ENCODE measurements around the gene GK. TPM values are rescaled to one million over a fixed set of nuclear protein-coding genes. Genes with fewer than 3 reads are reported as not detected.
"Not testable (repeated sequence)": the region's sequence is repeated elsewhere in the genome, so short reads cannot be mapped to it uniquely, and the experiment has no call there.

The GK gene
- total RNA-seq, 4 donors from 2014 or later, result 4.1 to 58.6 (median 6.7) TPM

- no peak for TF ChIP-seq CTCF (IDR thresholded peaks at IDR 0.05)
- ATAC-seq (ENCODE audit: low FRiP score) (no peak), DNase-seq (ENCODE audit: low spot score) (no peak)
Measured at GRCh38 chrX:30620125-30620524, 33.1 kb upstream of the GK start.

GRCh38 chrX:30620980-30621618, 32.1 kb upstream of the GK start:
- TF ChIP-seq CTCF (IDR thresholded peaks at IDR 0.05), result no peak
- ATAC-seq (ENCODE audit: low FRiP score), result no peak
- no peak for DNase-seq (ENCODE audit: low spot score)

- no peak for ATAC-seq (ENCODE audit: low FRiP score)
- TF ChIP-seq CTCF (IDR thresholded peaks at IDR 0.05), result no peak
Measured at GRCh38 chrX:30622361-30622760, 30.9 kb upstream of the GK start.

GRCh38 chrX:30626402-30626801, 26.8 kb upstream of the GK start:
- no peak for DNase-seq (ENCODE audit: low spot score)
- ATAC-seq (ENCODE audit: low FRiP score), result no peak
- no peak for TF ChIP-seq CTCF (IDR thresholded peaks at IDR 0.05)

More at GRCh38 chrX:30622361-30622760, 30.9 kb upstream of the GK start:
- no peak for DNase-seq (ENCODE audit: low spot score)

GRCh38 chrX:30627818-30628652, 25.2 kb upstream of the GK start:
- ATAC-seq (ENCODE audit: low FRiP score), result no peak
- no peak for TF ChIP-seq CTCF (IDR thresholded peaks at IDR 0.05)

GRCh38 chrX:30634070-30634469, 19.2 kb upstream of the GK start:
- not testable (repeated sequence) for ATAC-seq (ENCODE audit: low FRiP score)

More at GRCh38 chrX:30627818-30628652, 25.2 kb upstream of the GK start:
- no peak for DNase-seq (ENCODE audit: low spot score)

GRCh38 chrX:30635630-30636029, 17.6 kb upstream of the GK start:
- no peak for DNase-seq (ENCODE audit: low spot score)
- no peak for ATAC-seq (ENCODE audit: low FRiP score)
- TF ChIP-seq CTCF (IDR thresholded peaks at IDR 0.05), result no peak

More at GRCh38 chrX:30634070-30634469, 19.2 kb upstream of the GK start:
- DNase-seq (ENCODE audit: low spot score), result not testable (repeated sequence)
